NK-92 treated with Interleukin-12 subunit alpha and Interleukin-12 subunit beta, amount 100 ng/mL, for 24 hours (cell line): ENCODE measurements around the gene STRAP.
"Not testable (repeated sequence)": the region's sequence is repeated elsewhere in the genome, so short reads cannot be mapped to it uniquely, and the experiment has no call there.

ENCODE experiments used
- DNase-seq: peaks from one replicate; lab custom pipeline; 2025; lab: John Stamatoyannopoulos, UW

STRAP gene

DNA sequence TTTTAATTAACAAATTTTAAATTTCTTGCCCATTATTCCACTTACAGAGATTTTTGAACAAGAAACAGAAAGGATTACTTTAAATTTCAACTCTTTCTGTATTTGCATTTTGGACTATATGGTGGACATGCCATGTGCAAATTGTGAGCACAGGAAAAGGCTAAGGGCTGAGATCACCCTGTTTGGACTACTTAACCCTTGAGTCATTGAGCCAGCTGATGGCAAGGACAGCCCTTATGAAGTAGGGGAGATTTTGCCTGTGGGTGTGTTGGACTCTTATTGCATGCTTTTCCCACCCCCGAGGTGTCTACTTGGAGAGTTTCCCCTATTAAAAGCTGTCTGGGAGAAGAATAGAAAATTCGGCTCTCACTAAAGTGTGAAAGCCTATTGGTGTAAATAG is 46.2 kb downstream of the STRAP start:
- no peak for DNase-seq

DNA sequence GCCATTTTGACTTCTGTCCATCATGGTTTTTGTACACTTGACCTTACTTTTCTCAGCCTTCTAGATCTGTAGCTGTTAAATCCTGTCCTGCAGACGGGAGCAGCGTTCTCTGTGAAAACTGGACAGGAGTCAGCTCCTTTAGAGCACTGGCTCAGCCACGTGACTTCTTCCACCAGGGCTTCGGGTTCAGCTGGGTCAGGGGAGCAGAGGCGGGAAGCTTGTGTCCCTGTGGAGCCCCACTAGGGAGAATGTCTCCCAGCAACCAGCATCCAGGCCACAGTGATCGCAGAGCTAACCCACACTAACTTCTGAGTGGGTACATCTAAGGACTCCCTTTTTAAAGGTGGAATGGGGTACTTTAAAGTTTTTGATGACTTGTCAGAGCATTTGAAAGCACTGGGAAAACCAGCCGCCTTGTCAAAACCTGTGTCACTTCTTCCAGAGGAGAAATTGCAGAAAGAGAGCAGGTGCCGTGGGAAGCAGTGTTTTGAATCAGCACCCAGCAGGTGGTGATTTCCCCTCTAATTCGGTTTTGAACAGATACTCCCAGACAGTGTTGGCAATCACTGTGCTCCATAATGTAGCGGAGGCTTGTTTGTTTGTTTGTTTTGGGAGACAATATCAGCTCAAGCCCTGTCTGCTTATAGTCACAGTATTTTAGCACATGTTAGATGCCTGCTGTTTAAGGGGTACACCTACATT is 46.8 kb downstream of the STRAP start:
- DNase-seq: no peak

DNA sequence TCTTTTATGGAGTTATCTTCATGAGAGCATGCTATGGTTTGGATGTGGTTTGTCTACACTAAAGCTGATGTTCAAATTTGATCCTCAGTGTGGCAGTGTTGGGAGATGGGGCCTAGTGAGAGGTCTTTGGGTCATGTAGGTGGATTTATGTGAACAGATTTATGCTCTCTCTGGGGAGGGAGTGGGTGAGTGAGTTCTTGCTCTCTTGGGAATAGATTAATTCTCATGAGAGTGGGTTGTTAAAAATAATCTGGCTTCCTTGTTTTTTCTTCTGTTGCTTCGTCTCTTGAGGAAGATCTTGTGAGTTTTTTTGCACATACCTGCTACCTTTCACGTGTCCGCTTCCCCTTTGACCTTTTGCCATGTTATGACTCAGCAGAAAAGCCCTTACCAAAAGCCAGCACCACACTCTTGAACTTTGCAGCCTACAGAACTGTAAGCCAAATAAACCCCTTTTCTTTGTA is 49.4 kb downstream of the STRAP start:
- DNase-seq: no peak

DNA sequence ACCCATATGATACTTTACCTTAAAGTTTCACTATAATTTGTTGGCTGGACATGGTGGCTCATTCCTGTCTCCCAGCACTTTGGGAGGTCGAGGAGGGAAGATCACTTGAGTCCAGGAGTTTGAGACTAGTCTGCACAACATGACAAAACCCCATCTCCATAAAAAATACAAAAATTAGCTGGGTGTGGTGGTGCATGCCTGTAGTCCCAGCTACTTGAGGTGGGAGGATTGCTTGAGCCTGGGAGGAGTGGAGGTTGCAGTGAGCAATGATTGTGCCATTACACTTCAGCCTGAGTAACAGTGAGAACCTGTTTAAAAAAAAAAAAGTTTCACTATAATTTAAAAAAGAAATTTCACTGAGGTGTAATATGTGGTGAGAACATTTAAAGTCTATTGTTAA is 50.1 kb downstream of the STRAP start:
- no peak for DNase-seq

DNA sequence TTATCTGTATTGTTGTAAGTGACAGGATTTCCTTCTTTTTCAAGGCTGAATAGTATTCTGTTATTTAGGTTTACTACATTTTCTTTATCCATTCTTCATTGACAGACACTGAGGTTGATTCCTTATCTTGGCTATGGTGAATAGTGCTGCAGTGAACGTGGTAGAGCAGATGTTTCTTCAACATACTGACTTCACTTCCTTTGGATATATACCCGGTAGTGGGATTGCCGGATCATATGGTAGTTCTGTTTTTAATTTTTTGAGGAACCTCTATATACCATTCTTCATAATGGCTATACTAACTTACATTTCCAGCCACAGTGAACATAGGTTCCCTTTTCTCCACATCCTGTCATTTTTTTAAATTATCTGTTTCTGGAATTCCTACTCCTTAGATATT is 50.8 kb downstream of the STRAP start:
- no peak for DNase-seq

DNA sequence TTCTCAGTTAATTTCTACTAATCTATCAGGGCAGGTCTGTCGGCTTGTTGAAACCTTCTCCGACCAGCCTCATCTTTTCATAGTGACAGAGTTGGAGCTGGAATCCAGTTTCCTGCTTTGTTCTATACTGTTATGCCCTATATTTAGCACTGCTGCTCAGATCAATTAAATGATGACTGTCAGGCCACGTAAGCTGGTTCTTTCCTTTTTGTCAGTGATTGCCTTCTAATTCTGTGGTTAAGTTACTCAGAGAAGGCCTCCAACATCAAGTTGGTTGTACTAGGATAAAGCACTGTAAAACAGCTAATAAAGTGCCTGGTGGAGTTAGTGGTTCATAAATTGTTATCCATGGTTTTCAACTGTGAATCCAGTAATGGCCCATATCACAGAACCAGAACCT is 51.6 kb downstream of the STRAP start:
- no peak for DNase-seq

DNA sequence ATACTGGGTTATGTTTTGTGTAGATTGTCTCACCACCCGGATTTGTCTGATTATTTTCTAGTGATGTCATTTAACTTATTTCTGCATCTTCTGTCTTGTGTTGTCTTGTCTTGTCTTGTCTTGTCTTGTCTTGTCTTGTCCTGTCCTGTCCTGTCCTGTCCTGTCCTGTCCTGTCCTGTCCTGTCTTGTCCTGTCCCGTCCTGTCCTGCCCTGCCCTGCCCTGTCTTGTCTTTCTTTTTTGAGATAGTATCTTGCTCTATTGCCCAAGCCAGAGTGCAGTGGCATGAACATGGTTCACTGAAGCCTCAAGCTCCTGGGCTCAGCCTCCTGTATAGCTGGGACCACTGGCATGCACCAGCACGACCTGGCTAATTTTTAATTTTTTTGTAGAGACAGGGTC is 54.6 kb downstream of the STRAP start:
- no peak for DNase-seq

DNA sequence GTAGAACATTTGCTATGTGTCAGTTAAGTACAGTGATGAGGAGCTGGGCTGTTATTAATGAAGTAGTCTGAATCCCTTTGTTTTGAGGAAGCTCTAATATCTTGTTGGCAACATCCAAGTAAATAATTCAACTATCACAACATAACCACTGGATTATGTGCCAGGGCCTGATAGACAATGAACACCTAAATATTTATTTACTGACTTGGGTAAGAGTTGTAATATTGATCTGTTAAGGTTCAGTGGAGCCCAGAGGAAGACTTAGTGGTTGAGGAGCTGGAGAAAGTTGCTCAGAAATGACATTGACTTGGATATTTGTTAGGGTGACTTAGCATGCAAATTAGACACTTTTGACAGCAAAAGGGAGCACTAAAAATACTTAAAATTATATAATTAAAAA is 55.7 kb downstream of the STRAP start:
- no peak for DNase-seq

DNA sequence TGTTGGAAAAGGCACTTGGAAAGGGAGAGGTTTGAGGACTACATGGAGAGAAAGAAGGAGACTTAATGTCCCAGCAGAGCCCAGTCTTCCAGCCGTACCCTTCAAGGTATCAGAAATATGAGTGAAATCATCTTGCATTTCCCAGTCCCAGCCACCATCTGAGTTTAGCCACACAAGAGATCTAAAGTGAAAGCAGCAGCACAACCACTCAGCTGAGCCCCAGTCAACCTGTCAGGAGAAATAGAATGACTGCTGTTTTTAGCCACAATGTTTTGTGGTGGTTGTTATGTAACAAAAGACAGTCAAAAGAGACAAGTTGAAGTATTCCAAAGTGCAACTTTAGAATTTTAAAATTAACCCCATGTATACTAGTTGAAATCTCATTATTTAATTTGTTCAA is 56.9 kb downstream of the STRAP start:
- no peak for DNase-seq

DNA sequence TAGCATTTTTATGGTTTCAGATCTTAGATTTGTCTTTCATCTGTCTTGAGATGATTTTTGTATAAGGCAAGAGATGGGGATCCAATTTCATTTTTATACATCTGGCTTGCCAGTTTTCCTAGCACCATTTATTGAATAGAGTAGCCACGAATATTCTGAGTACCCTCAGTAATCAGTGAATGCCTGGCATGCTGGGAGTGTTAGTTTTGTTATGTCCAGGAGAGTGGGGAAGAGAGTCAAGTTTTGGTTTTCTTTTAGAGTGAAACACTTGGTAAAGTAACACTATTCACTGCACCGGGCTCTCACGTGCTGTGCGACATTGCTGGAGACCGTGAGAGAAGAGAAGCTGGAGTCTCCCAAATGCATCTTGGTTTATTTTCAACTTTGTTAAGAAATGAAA is 60.3 kb downstream of the STRAP start:
- no peak for DNase-seq

DNA sequence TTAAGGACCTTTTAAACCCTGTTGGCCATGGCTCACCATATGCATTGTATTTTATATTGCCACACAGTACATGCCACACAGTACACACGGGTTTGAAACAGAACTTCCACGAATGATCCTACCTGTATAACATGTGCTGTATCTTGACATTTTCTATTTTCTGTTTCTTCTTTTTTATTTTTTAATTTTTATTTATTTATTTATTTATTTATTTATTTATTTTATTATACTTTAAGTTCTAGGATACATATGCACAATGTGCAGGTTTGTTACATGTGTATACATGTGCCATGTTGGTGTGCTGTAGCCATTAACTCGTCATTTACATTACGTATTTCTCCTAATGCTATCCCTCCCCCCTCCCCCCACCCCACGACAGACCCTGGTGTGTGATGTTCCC is 61.3 kb downstream of the STRAP start:
- DNase-seq: not testable (repeated sequence)

DNA sequence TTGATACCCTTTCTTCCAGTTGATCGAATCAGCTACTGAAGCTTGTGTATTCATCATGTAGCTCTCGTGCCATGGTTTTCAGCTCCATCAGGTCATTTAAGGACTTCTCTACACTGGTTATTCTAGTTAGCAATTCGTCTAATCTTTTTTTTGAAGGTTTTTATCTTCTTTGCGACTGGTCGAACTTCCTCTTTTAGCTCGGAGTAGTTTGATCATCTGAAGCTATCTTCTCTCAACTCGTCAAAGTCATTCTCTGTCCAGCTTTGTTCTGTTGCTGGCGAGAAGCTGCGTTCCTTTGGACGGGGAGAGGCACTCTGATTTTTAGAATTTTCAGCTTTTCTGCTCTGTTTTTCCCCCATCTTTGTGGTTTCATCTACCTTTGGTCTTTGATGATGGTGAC is 66.3 kb downstream of the STRAP start:
- not testable (repeated sequence) for DNase-seq
